H1 (cell line): ENCODE results near the gene MLF2. TPM values are rescaled to one million over a fixed set of nuclear protein-coding genes. Genes with fewer than 3 reads are reported as not detected.

Experiments used
- CTCF ChIA-PET: fragments of 300-600 bp; sonication (Branson Sonifier 250); formaldehyde crosslinking; loops from one replicate; lab custom pipeline; 2021; ENCODE audit not compliant: partially characterized antibody; lab: Charles Lee
- POLR2A ChIA-PET: fragments of 300-600 bp; sonication (Branson Sonifier 250); formaldehyde crosslinking; loops from one replicate; lab custom pipeline; 2021; ENCODE audit warnings: inconsistent platforms; ENCODE audit not compliant: partially characterized antibody; lab: Charles Lee
- DNase-seq, 2 experiments: peaks; one replicate each; pipeline versions ENCODE4 v3.0.0 to v3.0.0-alpha.2; 2010 to 2022; ENCODE audit warnings: low spot score in 2 of 2, low read depth in 1 of 2, mixed read lengths in 1 of 2
- FAIRE-seq: peaks from 2 replicates; lab custom pipeline; 2011; peaks lifted over from hg19 to GRCh38; lab: Jason Lieb, UNC
- H2AFZ ChIP-seq: 2 replicates; pipeline ENCODE4 v1.8.1; 2012; ENCODE audit warnings: low read length, inconsistent platforms
- H2AK5ac ChIP-seq: 2 replicates; pipeline ENCODE4 v1.6.1; 2013; ENCODE audit warnings: low read depth, low read length
- H2BK120ac ChIP-seq: replicated peaks from 2 replicates; pipeline ENCODE3; 2013; ENCODE audit warnings: low read depth, low read length, inconsistent platforms
- H2BK12ac ChIP-seq: 2 replicates; pipeline ENCODE4 v1.6.1; 2013; ENCODE audit warnings: low read depth, low read length
- H2BK15ac ChIP-seq: 2 replicates; pipeline ENCODE4 v1.6.1; 2013; ENCODE audit warnings: low read length
- H2BK20ac ChIP-seq: 2 replicates; pipeline ENCODE4 v1.6.1; 2013; ENCODE audit warnings: low read length
- H2BK5ac ChIP-seq: 2 replicates; pipeline ENCODE4 v1.6.1; 2013; ENCODE audit warnings: low read depth, low read length
- H3K14ac ChIP-seq: 2 replicates; pipeline ENCODE4 v1.6.1; 2013; ENCODE audit warnings: inconsistent platforms; ENCODE audit not compliant: insufficient read length
- H3K18ac ChIP-seq: 2 replicates; pipeline ENCODE4 v1.6.1; 2013; ENCODE audit warnings: low read length; ENCODE audit errors: extremely low read depth
- H3K23ac ChIP-seq: 2 replicates; pipeline ENCODE4 v1.6.1; 2013; ENCODE audit warnings: inconsistent platforms; ENCODE audit not compliant: insufficient read length
- H3K23me2 ChIP-seq: 2 replicates; pipeline ENCODE4 v1.6.1; 2013; ENCODE audit warnings: low read depth, low read length
- H3K27ac ChIP-seq: 2 replicates; pipeline ENCODE4 v1.6.1; 2011; ENCODE audit warnings: low read depth, low read length, inconsistent platforms
- H3K27me3 ChIP-seq, 4 experiments: replicated peaks in 1 of 4; 1 replicate in 1 of 4; 2 replicates in 3 of 4; pipeline versions ENCODE4 v1.6.1 to v1.8.1; 2011 to 2013; ENCODE audit warnings: low read length in 3 of 4, mild to moderate bottlenecking in 3 of 4, inconsistent platforms in 2 of 4, mixed read lengths in 2 of 4, moderate library complexity in 1 of 4; ENCODE audit not compliant: control insufficient read depth in 3 of 4, insufficient read depth in 3 of 4; ENCODE audit errors: extremely low read depth in 1 of 4
- H3K36me3 ChIP-seq, 4 experiments: 2 replicates each; pipeline versions ENCODE4 v1.6.1 to v1.8.1; 2011 to 2013; ENCODE audit warnings: mild to moderate bottlenecking in 4 of 4, low read length in 3 of 4, moderate library complexity in 2 of 4, control low read depth in 1 of 4, inconsistent platforms in 1 of 4; ENCODE audit not compliant: insufficient read depth in 4 of 4, control insufficient read depth in 2 of 4
- H3K4ac ChIP-seq: replicated peaks from 2 replicates; pipeline ENCODE3; 2013; ENCODE audit warnings: low read length, low read depth, mixed read lengths, inconsistent platforms; ENCODE audit not compliant: insufficient read length
- H3K4me1 ChIP-seq, 4 experiments: replicated peaks in 1 of 4; 1 replicate in 1 of 4; 2 replicates in 3 of 4; pipeline versions ENCODE4 v1.6.1 to v1.8.1; 2011 to 2013; ENCODE audit warnings: low read length in 3 of 4, inconsistent platforms in 2 of 4, mixed read lengths in 1 of 4; ENCODE audit not compliant: insufficient read depth in 4 of 4, control insufficient read depth in 3 of 4
- H3K4me2 ChIP-seq, 2 experiments: 2 replicates each; pipeline versions ENCODE4 v1.6.1 to v1.8.1; 2011 to 2013; ENCODE audit warnings: low read depth in 2 of 2, low read length in 2 of 2, control low read depth in 1 of 2, inconsistent platforms in 1 of 2, mild to moderate bottlenecking in 1 of 2; ENCODE audit not compliant: insufficient read depth in 1 of 2
- H3K4me3 ChIP-seq, 4 experiments: fragments of 200-600, 300-600 bp in 1 of 4; sonication (generic), shearing (Covaris generic), sonication (Bioruptor Twin) in 1 of 4; 2 replicates each; pipeline versions ENCODE4 v1.5.1 to v1.8.1; 2011 to 2016; ENCODE audit warnings: low read length in 4 of 4, low read depth in 3 of 4, control low read depth in 2 of 4, inconsistent platforms in 2 of 4, mild to moderate bottlenecking in 2 of 4, mixed read lengths in 1 of 4, moderate library complexity in 1 of 4; ENCODE audit not compliant: insufficient read depth in 2 of 4; ENCODE audit errors: extremely low read depth in 1 of 4
- H3K56ac ChIP-seq: replicated peaks from 2 replicates; pipeline ENCODE3; 2013; ENCODE audit warnings: low read depth, mild to moderate bottlenecking, mixed read lengths, low read length, inconsistent platforms; ENCODE audit not compliant: insufficient read length
- H3K79me1 ChIP-seq: 2 replicates; pipeline ENCODE4 v1.6.1; 2013; ENCODE audit warnings: low read depth, low read length, control low read depth
- H3K79me2 ChIP-seq, 2 experiments: 2 replicates each; pipeline versions ENCODE4 v1.6.1 to v1.8.1; 2012 to 2013; ENCODE audit warnings: low read length in 2 of 2, mild to moderate bottlenecking in 2 of 2, inconsistent platforms in 1 of 2; ENCODE audit not compliant: insufficient read depth in 2 of 2, control insufficient read depth in 1 of 2
- H3K9ac ChIP-seq, 4 experiments: replicated peaks in 1 of 4; 1 replicate in 1 of 4; 2 replicates in 3 of 4; pipeline versions ENCODE4 v1.6.1 to v1.8.1; 2011 to 2013; ENCODE audit warnings: low read depth in 3 of 4, low read length in 3 of 4, control low read depth in 2 of 4, mild to moderate bottlenecking in 2 of 4, moderate library complexity in 2 of 4, inconsistent platforms in 1 of 4; ENCODE audit errors: extremely low read depth in 1 of 4
- H3K9me3 ChIP-seq, 2 experiments: 2 replicates each; pipeline versions ENCODE4 v1.6.1 to v1.8.1; 2012 to 2013; ENCODE audit warnings: mild to moderate bottlenecking in 2 of 2, moderate library complexity in 2 of 2, control low read depth in 1 of 2, inconsistent platforms in 1 of 2, low read depth in 1 of 2, low read length in 1 of 2, mixed read lengths in 1 of 2; ENCODE audit not compliant: insufficient read depth in 2 of 2
- H4K20me1 ChIP-seq, 2 experiments: replicated peaks in 1 of 2; 2 replicates each; pipeline versions ENCODE3 to v1.8.1; 2011 to 2013; ENCODE audit warnings: inconsistent platforms in 2 of 2, low read length in 2 of 2, mild to moderate bottlenecking in 1 of 2; ENCODE audit not compliant: insufficient read depth in 2 of 2, control insufficient read depth in 1 of 2
- H4K5ac ChIP-seq: 2 replicates; pipeline ENCODE4 v1.6.1; 2013; ENCODE audit warnings: low read length, low read depth, mixed read lengths, inconsistent platforms; ENCODE audit not compliant: insufficient read length
- H4K8ac ChIP-seq: 2 replicates; pipeline ENCODE4 v1.8.0; 2013; ENCODE audit warnings: mild to moderate bottlenecking, moderate library complexity, low read length, inconsistent platforms; ENCODE audit not compliant: insufficient read depth; ENCODE audit errors: extremely low read depth
- H4K91ac ChIP-seq: replicated peaks from 2 replicates; pipeline ENCODE3; 2013; ENCODE audit warnings: low read length, mixed read lengths, inconsistent platforms; ENCODE audit not compliant: insufficient read length
- HDAC2 ChIP-seq, 2 experiments: fragments of 300-600 bp in 1 of 2; sonication (generic) in 1 of 2; IDR thresholded peaks; 2 replicates each; pipeline ENCODE4 v1.6.1; 2011 to 2012; ENCODE audit warnings: low read depth in 2 of 2, low read length in 2 of 2, mild to moderate bottlenecking in 2 of 2, moderate library complexity in 2 of 2, borderline replicate concordance in 1 of 2, inconsistent platforms in 1 of 2
- YY1 ChIP-seq: IDR thresholded peaks from 2 replicates; pipeline ENCODE4 v1.6.1; 2011; ENCODE audit warnings: low read depth, mild to moderate bottlenecking, low read length
- WGBS, 2 experiments: shearing (Covaris generic) in 1 of 2; methylation state at CpG; one replicate each; pipeline versions ENCODE4 v1.1.6 to v1.1.7; 2013 to 2015; ENCODE audit warnings: low lambda C conversion rate in 2 of 2, mixed read lengths in 2 of 2, inconsistent platforms in 1 of 2, low coverage in 1 of 2, missing lambda C conversion rate in 1 of 2; ENCODE audit not compliant: insufficient replicate concordance in 2 of 2, insufficient coverage in 1 of 2, insufficient read length in 1 of 2; ENCODE audit errors: extremely low coverage in 1 of 2, missing lambda C conversion rate in 1 of 2; 5-methylcytosine and 5-hydroxymethylcytosine counted together
- polyA plus RNA-seq, 7 experiments: library from polyadenylated mRNA; depleted of rRNA in 3 of 7; stranded (reverse) in 5 of 7; unstranded in 2 of 7; fragments of >200 nt in 5 of 7; fragments of 200-250 nt in 2 of 7; gene quantifications; 1 replicate in 5 of 7; 2 replicates in 1 of 7; 4 replicates in 1 of 7; pipeline versions ENCODE4 v1.2.1 to v1.2.3, GENCODE V29; 2011 to 2013; ENCODE audit warnings: missing spikeins in 2 of 7, mixed read lengths in 2 of 7
- total RNA-seq: library from RNA; stranded (reverse); fragmentation: NEBNext Ultra II Directional; extraction: Animal tissue kit (Norgen Biotek cat#: 25700); gene quantifications from 2 replicates; pipeline ENCODE4 v1.2.1, GENCODE V29; 2021

The MLF2 gene
- total and polyA plus RNA-seq, 2 of the 8 experiments (the other 6 are each of a cell fraction or from before 2014, with no cell fraction given), result 229 to 401 TPM

GRCh38 chr12:6790496-6791150 lies 37.7 kb upstream of the MLF2 start:
- no peaks in the 10 kb centered on the region for H3K23me2 ChIP-seq
- no peak overlapping the region for H3K27ac ChIP-seq
- CTCF ChIA-PET, result interaction anchor here (1.9 to 29.6 kb wide), 4 partner anchors 8 to 39 kb away, joined by 7 to 532 read pairs (median 23); partner anchors contain the start of genes GNB3, GPR162, MLF2 and P3H3
- H4K91ac ChIP-seq, result no peak overlapping the region
- H3K36me3 ChIP-seq, result no peaks in the 10 kb centered on the region
- no peak overlapping the region for H2AK5ac ChIP-seq
- H3K4me1 ChIP-seq, result peaks cover 4 to 13% (median 6%) of the 10 kb centered on the region in 4 experiments; a peak in 6 of 7 replicates
- H3K23ac ChIP-seq, result no peak overlapping the region
- H3K56ac ChIP-seq, result no peak overlapping the region
- peak overlapping the region; percentile 25; the same call in 1 of the 2 replicates for H2AFZ ChIP-seq
- DNase-seq (no peak), FAIRE-seq (no peak)
- no peak overlapping the region for H3K9ac ChIP-seq
- no peaks in the 10 kb centered on the region for H3K27me3 ChIP-seq
- no peak overlapping the region for H2BK12ac ChIP-seq
- H2BK20ac ChIP-seq, result no peak overlapping the region
- 87% methylated on average over 12 of the region's 12 CpGs; no CpG with 5 or more reads in 1 of the 2 experiments for WGBS, 2 experiments
- no peak overlapping the region for H3K4me2 ChIP-seq
- no peak overlapping the region for H2BK120ac ChIP-seq
- H3K4ac ChIP-seq, result no peak overlapping the region
- POLR2A ChIA-PET, result interaction anchor here (2.4 kb wide), 1 partner anchor 25 kb away, joined by 13 read pairs; the partner anchor contains the start of gene PTMS
- no peaks in the 10 kb centered on the region for H4K20me1 ChIP-seq
- no peak for TF ChIP-seq HDAC2 (IDR thresholded peaks at IDR 0.05; ENCODE audit: borderline replicate concordance in 1 of 2, low read depth in 2 of 2, low read length in 2 of 2)
- peak; percentile 88 for TF ChIP-seq YY1
- no peak overlapping the region for H3K18ac ChIP-seq
- no peak overlapping the region for H3K14ac ChIP-seq
- H3K4me3 ChIP-seq, result no peak overlapping the region
- H3K79me2 ChIP-seq, result no peaks in the 10 kb centered on the region
- H3K79me1 ChIP-seq, result no peaks in the 10 kb centered on the region
- H3K9me3 ChIP-seq, result no peaks in the 10 kb centered on the region
- no peak overlapping the region; the same call in 1 of the 2 replicates for H4K8ac ChIP-seq
- no peak overlapping the region for H2BK5ac ChIP-seq
- H2BK15ac ChIP-seq, result no peak overlapping the region
- no peak overlapping the region for H4K5ac ChIP-seq
